Islet precursor cell (in vitro differentiated cells): ENCODE measurements around the gene SH3GLB1.

ENCODE experiments used
- DNase-seq: peaks from one replicate; pipeline ENCODE4 v3.0.0-alpha.2; 2018

The SH3GLB1 gene

GRCh38 chr1:86739648-86740509, 35.5 kb downstream of the SH3GLB1 start:
- DNase-seq, result no peak

GRCh38 chr1:86741947-86742572, 37.7 kb downstream of the SH3GLB1 start:
- DNase-seq, result no peak

- no peak for DNase-seq
Measured at GRCh38 chr1:86747304-86747703, 42.9 kb downstream of the SH3GLB1 start.

GRCh38 chr1:86748622-86749373, 44.4 kb downstream of the SH3GLB1 start:
- DNase-seq, result no peak

GRCh38 chr1:86750076-86750475, 45.7 kb downstream of the SH3GLB1 start:
- DNase-seq, result no peak

DNA sequence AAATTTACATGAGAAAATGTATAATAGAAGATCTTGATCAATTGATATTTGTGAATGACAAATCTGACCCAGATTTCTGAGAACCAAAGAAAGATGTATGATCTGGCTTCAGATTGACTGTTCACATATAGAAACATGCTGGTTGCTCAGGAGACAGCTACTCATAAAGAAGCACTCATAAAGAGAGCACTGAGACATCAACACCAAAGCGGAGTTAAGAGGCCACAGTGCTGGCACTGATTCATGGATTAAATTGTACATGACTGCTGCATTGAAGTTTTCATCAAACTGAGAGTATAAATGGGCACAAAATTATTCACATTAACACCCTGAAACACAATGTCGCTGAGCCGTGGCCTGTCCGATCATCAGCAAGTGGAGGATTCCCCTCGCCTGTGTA, 46.2 kb downstream of the SH3GLB1 start:
- DNase-seq, result no peak

- no peak for DNase-seq
Measured at GRCh38 chr1:86751923-86752322, 47.5 kb downstream of the SH3GLB1 start.

- DNase-seq, result no peak
Measured at GRCh38 chr1:86753700-86754099, 49.3 kb downstream of the SH3GLB1 start.

DNA sequence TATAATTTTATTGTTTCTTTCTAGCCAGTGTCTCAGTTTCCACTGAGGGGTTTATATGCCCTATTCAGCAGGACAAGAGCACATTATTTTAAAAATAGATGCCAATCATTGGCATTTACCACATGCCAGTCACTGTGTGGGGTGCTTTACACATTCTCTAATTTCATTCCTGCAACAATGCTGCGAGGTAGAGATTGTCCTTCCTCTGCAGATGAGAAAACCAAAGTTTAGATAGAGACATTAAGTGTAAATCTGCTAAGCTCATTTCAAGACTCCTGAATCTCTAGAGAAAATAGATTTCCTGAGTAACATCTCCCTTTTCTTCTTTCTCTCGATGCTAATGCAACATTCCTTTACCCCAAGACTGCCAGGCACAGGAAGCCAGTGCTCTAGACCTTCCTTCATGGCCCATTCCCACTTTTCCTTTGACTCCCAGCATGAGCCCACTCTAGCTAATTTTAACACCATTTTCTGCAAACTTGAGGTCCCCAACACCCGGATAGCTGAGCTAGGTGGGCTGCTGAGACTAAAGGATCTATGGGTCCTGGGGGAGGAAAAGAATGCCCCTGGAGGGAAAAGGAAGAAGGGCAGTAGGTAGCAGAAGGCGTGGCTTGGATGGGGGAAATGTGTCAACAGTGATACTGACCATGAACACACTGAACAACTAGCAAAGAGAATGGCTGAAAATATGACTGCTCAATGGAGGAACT, 50.0 kb downstream of the SH3GLB1 start:
- DNase-seq, result no peak

GRCh38 chr1:86756062-86756406, 51.7 kb downstream of the SH3GLB1 start:
- no peak for DNase-seq

DNA sequence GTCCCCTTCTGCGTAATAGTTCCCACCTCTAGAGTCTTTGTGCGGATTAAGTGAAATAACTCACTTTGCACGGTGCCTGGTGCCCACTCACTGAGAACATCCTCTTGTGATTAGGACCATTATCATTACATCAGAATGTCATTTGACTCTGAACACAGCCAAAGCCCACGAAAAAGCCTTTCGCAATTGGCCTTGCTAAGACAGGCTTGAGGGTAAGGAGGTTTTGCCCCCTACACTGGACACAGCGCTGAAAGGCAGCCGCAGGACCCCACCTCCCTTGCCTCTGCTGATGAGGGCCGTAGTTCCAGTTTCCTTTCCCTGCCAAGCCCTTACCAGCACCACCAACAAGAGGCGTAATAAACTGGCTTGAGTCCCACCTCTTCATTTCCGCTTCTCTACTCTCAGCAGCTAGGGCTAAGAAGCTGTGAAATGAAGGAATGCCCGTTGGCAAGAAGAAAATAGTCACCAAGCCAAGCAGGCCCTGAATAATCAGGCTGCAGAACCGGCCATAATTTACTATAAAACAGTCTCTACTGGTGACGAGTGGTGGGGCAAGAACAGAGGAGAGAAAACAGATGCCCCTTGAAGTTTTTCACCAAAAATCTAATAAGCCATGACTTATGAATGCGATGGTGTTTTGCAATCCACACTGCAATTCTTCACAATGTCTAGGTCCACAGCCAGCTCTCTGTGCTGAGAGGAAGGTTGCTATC, 53.1 kb downstream of the SH3GLB1 start:
- no peak for DNase-seq

DNA sequence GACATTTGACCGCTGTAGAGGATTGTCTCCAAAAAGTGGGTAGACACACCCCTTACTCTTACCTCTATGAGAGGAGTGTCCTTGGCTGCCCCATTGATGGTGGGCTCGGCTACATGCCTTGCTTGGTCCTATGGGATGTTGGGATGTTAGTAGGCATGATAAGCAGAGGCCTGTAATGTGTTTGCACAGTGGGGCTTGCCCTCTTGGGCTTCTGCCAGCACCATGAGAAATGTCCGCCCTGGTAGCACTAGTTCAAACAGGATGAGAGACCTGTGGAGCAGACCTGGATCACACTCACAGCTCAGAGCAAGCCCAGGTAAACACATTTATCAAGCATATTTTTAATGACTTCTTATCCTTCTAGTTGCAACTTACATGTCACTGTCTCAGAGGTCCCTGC, 54.2 kb downstream of the SH3GLB1 start:
- DNase-seq, result no peak

DNA sequence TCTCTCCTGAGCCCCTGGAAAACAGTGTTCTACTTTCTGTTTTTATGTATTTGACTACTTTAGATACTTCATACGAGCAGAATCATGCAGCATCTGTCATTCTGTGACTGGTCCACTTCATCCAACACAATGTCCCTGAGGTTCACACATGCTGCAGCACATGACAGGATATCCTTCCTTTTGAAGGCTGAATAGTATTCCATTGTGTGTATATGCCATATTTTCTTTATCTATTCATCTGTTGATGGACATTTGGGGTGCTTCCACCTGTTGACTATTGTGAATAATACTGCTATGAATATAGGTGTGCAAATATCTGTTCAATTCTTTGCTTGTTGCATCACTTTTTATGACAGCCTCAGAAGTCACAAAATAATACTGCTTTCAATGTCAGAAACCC, 55.8 kb downstream of the SH3GLB1 start:
- no peak for DNase-seq

- no peak for DNase-seq
Measured at GRCh38 chr1:86762336-86762735, 58.0 kb downstream of the SH3GLB1 start.

DNA sequence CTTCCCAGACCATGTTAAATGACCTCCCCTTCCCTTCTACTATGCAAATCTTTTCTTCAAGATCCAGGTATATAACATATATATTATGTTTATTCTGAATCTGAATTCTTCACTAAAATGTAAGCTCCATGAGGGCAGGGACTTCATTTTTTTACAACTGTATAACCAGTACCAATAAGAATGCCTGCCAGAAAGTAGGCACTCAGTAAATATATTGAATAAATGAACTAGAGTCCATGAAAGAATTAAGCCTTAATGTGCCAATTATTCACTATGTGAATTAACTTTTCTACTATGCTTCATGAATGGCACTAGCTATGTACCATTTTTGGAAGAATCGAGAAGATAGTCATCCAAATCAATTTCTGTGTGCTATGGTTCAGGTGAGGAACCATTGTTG, 60.1 kb downstream of the SH3GLB1 start:
- no peak for DNase-seq

DNA sequence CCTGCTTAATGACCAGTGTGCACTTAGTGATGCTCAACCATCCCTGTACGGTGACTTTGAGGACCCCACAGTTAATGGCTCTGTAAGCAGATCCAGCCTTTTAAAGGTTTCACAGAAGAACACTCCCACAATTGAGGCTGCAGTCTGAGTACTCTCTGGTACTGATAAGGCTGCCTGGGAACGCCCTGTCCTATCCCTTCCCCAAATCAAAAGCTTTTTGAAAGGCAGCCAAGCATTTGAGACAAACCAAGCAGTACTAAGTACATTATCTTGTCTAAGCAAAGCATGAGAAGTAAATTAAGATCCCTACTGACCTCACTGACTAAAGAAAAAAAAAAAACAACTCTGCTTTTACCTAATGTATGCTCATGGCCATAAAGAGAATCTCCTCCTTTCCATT, 60.7 kb downstream of the SH3GLB1 start:
- no peak for DNase-seq

DNA sequence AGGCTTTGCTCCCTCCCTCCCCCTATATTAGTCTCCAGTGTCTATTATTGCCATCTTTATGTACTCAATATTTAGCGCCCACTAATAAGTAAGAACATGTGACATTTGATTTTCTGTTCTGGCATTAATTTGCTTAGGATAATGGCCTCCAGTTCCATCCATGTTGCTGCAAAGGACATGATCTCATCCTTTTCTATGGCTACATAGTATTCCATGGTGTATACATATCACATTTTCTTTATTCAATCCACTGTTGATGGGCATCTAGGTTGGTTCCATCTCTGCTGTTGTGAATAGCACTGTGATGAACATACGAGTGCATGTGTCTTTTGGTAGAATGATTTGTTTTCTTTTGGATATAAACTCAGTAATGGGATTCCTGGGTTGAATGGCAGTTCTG, 61.3 kb downstream of the SH3GLB1 start:
- DNase-seq, result no peak

DNA sequence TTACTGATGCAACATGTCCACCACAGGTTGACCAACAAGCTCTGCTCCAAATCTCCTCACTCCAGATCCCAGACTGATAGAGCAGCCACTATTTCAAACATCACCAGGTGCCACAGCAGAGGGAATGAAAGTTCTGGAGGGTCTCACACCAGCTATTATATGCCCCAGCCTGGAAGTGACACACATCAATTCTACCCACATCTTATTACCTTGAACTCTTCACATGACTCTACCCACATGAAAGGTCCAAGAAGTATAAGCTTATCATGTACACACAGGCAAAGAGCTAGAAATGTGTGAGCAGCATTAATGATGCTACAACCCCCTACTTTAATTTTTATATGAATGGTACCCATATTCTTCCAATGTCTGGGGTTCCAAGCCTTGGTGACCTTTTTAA, 64.2 kb downstream of the SH3GLB1 start:
- no peak for DNase-seq

GRCh38 chr1:86769065-86769464, 64.7 kb downstream of the SH3GLB1 start:
- DNase-seq, result no peak

- DNase-seq, result no peak
Measured at GRCh38 chr1:86773341-86774288, 69.2 kb downstream of the SH3GLB1 start.
